ENCODE data around the gene TADA2B. TPM values are rescaled to one million over a fixed set of nuclear protein-coding genes. Genes with fewer than 3 reads are reported as not detected.

Gene TADA2B
- total RNA-seq, 1 experiment from 2014 or later: 15.2 TPM

- ChIA-PET POLR2A (ENCODE audit: low non-redundant PET) (no interaction called here), CTCF (no interaction called here)
- no TSS peak for BruUV-seq (replicated peaks)
- no peaks in the 10 kb centered on the region for H3K4me1 ChIP-seq (ENCODE audit: insufficient read depth, low read length, poor library complexity, severe bottlenecking)
- DNase-seq (ENCODE audit: low spot score): no peak
- no peaks in the 10 kb centered on the region for H3K9me3 ChIP-seq (ENCODE audit: low read depth, low read length, poor library complexity, severe bottlenecking)
- intact Hi-C loops (cut with micrococcal nuclease; ENCODE audit: unreplicated experiment): no loop called here
- no peaks in the 10 kb centered on the region for H3K27me3 ChIP-seq (replicated peaks; ENCODE audit: insufficient read depth, low read depth, low read length, poor library complexity)
- H3K4me3 ChIP-seq (ENCODE audit: low read depth, low read length, poor library complexity, severe bottlenecking): no peak overlapping the region
- no peak overlapping the region for H3K27ac ChIP-seq (ENCODE audit: low read depth, low read length, poor library complexity, severe bottlenecking)
- no peak for TF ChIP-seq EZH2 (IDR thresholded peaks at IDR 0.05; ENCODE audit: borderline replicate concordance, low read depth, low read length, poor library complexity, severe bottlenecking)
- TF ChIP-seq CTCF (conservative IDR thresholded peaks at IDR 0.05; ENCODE audit: low read depth, low read length): no peak
- peaks cover 3% of the 10 kb centered on the region for H3K36me3 ChIP-seq (ENCODE audit: insufficient read depth, low read length, poor library complexity, severe bottlenecking)
Measured at GRCh38 chr4:7025040-7025602, 18.1 kb upstream of the TADA2B start.

- no peaks in the 10 kb centered on the region for H3K27me3 ChIP-seq (replicated peaks; ENCODE audit: insufficient read depth, low read depth, low read length, poor library complexity)
- no peak overlapping the region for H3K27ac ChIP-seq (ENCODE audit: low read depth, low read length, poor library complexity, severe bottlenecking)
- H3K4me3 ChIP-seq (ENCODE audit: low read depth, low read length, poor library complexity, severe bottlenecking): no peak overlapping the region
- CTCF ChIA-PET: no interaction called here
- POLR2A ChIA-PET (ENCODE audit: low non-redundant PET): no interaction called here
- intact Hi-C loops (cut with micrococcal nuclease; ENCODE audit: unreplicated experiment): no loop called here
- H3K4me1 ChIP-seq (ENCODE audit: insufficient read depth, low read length, poor library complexity, severe bottlenecking): no peaks in the 10 kb centered on the region
- no peak for TF ChIP-seq EZH2 (IDR thresholded peaks at IDR 0.05; ENCODE audit: borderline replicate concordance, low read depth, low read length, poor library complexity, severe bottlenecking)
- TF ChIP-seq CTCF (conservative IDR thresholded peaks at IDR 0.05; ENCODE audit: low read depth, low read length): no peak
- BruUV-seq (replicated peaks): no TSS peak
- DNase-seq (ENCODE audit: low spot score): no peak
- no peaks in the 10 kb centered on the region for H3K9me3 ChIP-seq (ENCODE audit: low read depth, low read length, poor library complexity, severe bottlenecking)
- peaks cover 13% of the 10 kb centered on the region for H3K36me3 ChIP-seq (ENCODE audit: insufficient read depth, low read length, poor library complexity, severe bottlenecking)
Measured at GRCh38 chr4:7026107-7026506, 17.1 kb upstream of the TADA2B start.

- no TSS peak for BruUV-seq (replicated peaks)
- no peaks in the 10 kb centered on the region for H3K9me3 ChIP-seq (ENCODE audit: low read depth, low read length, poor library complexity, severe bottlenecking)
- intact Hi-C loops (cut with micrococcal nuclease; ENCODE audit: unreplicated experiment): no loop called here
- H3K4me1 ChIP-seq (ENCODE audit: insufficient read depth, low read length, poor library complexity, severe bottlenecking): no peaks in the 10 kb centered on the region
- ChIA-PET POLR2A (ENCODE audit: low non-redundant PET) (no interaction called here), CTCF (no interaction called here)
- TF ChIP-seq EZH2 (IDR thresholded peaks at IDR 0.05; ENCODE audit: borderline replicate concordance, low read depth, low read length, poor library complexity, severe bottlenecking): no peak
- peaks cover 20% of the 10 kb centered on the region for H3K36me3 ChIP-seq (ENCODE audit: insufficient read depth, low read length, poor library complexity, severe bottlenecking)
- no peak for DNase-seq (ENCODE audit: low spot score)
- no peaks in the 10 kb centered on the region for H3K27me3 ChIP-seq (replicated peaks; ENCODE audit: insufficient read depth, low read depth, low read length, poor library complexity)
- H3K27ac ChIP-seq (ENCODE audit: low read depth, low read length, poor library complexity, severe bottlenecking): no peak overlapping the region
- no peak overlapping the region for H3K4me3 ChIP-seq (ENCODE audit: low read depth, low read length, poor library complexity, severe bottlenecking)
Measured at GRCh38 chr4:7027284-7027683, 15.9 kb upstream of the TADA2B start.

- peaks cover 20% of the 10 kb centered on the region for H3K36me3 ChIP-seq (ENCODE audit: insufficient read depth, low read length, poor library complexity, severe bottlenecking)
Measured at GRCh38 chr4:7027913-7028312, 15.3 kb upstream of the TADA2B start.

More at GRCh38 chr4:7027913-7028312, 15.3 kb upstream of the TADA2B start:
- intact Hi-C loops (cut with micrococcal nuclease; ENCODE audit: unreplicated experiment): no loop called here
- H3K9me3 ChIP-seq (ENCODE audit: low read depth, low read length, poor library complexity, severe bottlenecking): no peaks in the 10 kb centered on the region
- no TSS peak for BruUV-seq (replicated peaks)
- H3K4me3 ChIP-seq (ENCODE audit: low read depth, low read length, poor library complexity, severe bottlenecking): no peak overlapping the region
- ChIA-PET POLR2A (ENCODE audit: low non-redundant PET) (no interaction called here), CTCF (no interaction called here)
- no peak for DNase-seq (ENCODE audit: low spot score)
- H3K27me3 ChIP-seq (replicated peaks; ENCODE audit: insufficient read depth, low read depth, low read length, poor library complexity): no peaks in the 10 kb centered on the region
- no peak for TF ChIP-seq EZH2 (IDR thresholded peaks at IDR 0.05; ENCODE audit: borderline replicate concordance, low read depth, low read length, poor library complexity, severe bottlenecking)
- TF ChIP-seq CTCF (conservative IDR thresholded peaks at IDR 0.05; ENCODE audit: low read depth, low read length): no peak
- H3K4me1 ChIP-seq (ENCODE audit: insufficient read depth, low read length, poor library complexity, severe bottlenecking): no peaks in the 10 kb centered on the region
- H3K27ac ChIP-seq (ENCODE audit: low read depth, low read length, poor library complexity, severe bottlenecking): no peak overlapping the region
